WI38 (cell line): ENCODE measurements around the gene CTNND2.

Experiments used
- H3K4me3 ChIP-seq: 2 replicates; pipeline ENCODE4 v1.5.1; 2011; ENCODE audit warnings: low read depth, mild to moderate bottlenecking, control low read depth, low read length
- TF ChIP-seq, protein P1 (sequence below): IDR thresholded peaks from 2 replicates; pipeline ENCODE4 v1.5.1; 2012; ENCODE audit warnings: low read depth, mild to moderate bottlenecking, control low read depth, low read length

The CTNND2 gene

GRCh38 chr5:11357928-11358327 lies 546.3 kb downstream of the CTNND2 start:
- H3K4me3 ChIP-seq: no peak overlapping the region
- TF ChIP-seq, protein P1, sequence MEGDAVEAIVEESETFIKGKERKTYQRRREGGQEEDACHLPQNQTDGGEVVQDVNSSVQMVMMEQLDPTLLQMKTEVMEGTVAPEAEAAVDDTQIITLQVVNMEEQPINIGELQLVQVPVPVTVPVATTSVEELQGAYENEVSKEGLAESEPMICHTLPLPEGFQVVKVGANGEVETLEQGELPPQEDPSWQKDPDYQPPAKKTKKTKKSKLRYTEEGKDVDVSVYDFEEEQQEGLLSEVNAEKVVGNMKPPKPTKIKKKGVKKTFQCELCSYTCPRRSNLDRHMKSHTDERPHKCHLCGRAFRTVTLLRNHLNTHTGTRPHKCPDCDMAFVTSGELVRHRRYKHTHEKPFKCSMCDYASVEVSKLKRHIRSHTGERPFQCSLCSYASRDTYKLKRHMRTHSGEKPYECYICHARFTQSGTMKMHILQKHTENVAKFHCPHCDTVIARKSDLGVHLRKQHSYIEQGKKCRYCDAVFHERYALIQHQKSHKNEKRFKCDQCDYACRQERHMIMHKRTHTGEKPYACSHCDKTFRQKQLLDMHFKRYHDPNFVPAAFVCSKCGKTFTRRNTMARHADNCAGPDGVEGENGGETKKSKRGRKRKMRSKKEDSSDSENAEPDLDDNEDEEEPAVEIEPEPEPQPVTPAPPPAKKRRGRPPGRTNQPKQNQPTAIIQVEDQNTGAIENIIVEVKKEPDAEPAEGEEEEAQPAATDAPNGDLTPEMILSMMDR: no peak

DNA sequence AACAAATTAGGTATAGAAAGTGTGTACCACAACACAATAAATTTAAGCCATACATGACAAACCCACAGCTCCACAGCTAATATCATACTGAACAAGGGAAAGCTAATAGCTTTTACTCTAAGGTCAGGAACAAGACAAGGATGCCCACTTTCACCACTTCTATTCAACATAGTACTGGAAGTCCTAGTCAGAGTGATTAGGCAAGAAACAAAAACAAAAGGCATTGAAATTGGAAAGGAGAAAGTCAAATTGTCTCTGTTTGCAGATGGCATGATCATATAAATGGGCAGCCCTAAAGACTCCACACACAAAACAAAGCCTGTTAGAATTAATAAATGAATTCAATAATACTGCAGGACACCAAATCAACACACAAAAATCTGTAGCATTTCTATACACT lies 548.8 kb downstream of the CTNND2 start:
- TF ChIP-seq, protein P1: no peak
- no peak overlapping the region for H3K4me3 ChIP-seq

DNA sequence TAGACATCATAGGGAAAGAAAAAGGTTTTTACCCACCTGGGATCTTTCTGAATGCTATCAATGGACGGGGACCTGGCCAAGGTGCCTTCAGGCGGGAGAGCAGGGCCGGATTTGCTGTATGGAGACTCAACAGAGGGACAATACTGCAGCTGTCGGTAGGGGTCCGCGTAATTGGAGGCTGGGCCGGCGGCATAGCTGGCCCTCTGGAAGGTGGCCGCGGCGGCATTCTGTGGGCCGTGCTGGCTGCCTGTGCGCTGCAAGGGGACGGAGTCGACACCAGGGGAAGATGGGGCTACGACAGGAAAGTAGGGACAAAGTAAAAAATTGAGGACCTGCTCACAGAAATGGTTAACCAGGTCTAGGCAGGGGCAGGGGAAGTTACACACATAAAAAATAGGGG lies 557.9 kb downstream of the CTNND2 start:
- TF ChIP-seq, protein P1: no peak
- no peak overlapping the region for H3K4me3 ChIP-seq

DNA sequence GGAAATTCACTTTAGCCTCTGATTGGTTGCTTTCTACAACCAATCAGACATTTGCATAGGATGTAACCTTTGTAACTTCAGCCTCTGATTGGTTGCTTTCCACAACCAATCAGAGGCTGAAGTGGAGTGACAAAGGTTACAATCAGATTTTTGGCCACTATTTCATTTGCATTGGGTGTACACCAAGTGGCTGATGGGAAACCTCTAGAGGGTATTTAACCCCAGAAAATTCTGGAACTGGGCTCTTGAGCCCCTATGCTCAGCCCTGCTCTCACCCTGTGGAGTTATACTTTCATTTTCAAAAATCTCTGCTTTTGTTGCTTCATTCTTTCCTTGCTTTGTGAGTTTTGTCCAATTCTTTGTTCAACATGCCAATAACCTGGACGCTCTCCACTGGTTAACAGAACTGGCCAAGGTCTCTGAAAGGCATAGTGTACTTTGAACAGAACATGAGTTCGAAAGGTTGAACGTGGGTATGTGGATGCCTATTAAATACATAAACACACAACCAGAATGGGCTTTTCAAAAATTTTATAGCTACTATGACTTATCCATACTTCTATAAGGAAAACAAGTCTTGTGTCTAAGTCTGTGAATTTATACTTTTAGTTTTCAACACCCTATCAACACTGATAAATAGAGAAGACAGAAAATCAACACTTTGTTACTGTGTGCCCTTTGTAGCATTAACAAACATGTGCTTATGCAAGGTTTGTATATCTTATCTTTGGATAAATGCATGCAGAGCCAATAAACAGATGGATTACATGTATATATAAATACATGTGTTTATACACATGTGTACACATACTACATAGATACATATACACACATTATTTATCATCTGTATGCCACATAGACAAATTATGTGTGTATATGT lies 568.1 kb downstream of the CTNND2 start:
- TF ChIP-seq, protein P1: no peak
- H3K4me3 ChIP-seq: no peak overlapping the region

DNA sequence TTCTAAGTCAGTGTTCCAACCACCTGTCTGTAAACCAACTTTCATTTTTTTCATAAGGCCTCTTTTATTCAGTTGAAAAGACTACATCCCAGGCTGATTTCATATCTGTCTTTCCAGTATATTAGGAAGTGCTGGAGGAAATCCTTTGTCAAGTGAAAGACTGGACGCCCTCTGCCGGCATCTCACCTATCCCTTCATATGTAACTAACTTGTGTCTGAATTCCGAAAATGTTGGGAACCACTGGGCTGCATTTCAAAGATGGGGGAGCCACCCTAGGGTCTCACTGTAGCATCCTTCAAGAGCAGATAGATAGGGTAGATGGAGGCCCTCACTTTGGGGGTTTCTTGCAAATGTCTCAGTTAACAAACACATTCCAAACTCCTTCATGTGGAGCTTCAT lies 569.8 kb downstream of the CTNND2 start:
- H3K4me3 ChIP-seq: no peak overlapping the region
- TF ChIP-seq, protein P1: no peak

GRCh38 chr5:11329679-11330078 lies 574.6 kb downstream of the CTNND2 start:
- TF ChIP-seq, protein P1: no peak

DNA sequence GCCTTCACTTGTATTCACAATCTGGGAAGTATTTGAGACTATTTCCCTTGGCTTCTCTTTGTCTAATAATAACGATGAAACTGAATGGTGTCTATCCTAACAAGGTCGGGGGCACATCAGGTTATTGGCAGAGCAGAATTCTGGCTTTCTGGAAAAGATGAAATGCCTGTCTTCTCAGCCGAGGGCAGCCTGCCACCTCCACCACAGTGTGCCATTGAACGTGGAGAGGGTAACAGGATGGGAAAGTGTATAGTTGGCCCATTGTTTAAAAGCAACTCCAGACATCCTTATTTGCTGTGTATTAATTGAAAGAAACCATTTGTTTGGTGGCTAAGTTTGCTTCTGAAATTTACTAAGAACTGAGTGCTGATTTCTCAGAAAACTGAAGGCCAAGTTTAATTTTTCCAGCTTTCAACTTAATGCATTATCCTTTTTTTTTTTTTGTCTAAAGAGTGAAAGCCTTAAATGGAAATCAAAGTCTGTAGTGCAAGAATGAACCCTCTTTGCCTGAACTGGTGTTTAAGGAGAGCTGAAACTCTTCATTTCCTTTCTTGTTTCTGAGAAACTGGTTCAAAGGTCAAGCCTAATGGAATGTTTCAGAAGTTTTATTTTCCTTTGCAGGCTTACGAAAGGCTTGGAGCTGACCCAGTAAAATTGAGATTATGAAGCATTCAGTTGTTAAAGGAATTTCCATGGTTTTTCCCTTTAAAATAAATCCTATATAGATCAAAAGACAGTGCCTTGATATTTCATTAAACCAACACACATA lies 579.5 kb downstream of the CTNND2 start:
- TF ChIP-seq, protein P1: no peak
- H3K4me3 ChIP-seq: no peak overlapping the region

More at GRCh38 chr5:11329679-11330078, 574.6 kb downstream of the CTNND2 start:
- no peak overlapping the region for H3K4me3 ChIP-seq
